Neural crest cell (in vitro differentiated cells): Measurements from ENCODE around the gene AZI2. TPM values are rescaled to one million over a fixed set of nuclear protein-coding genes. Genes with fewer than 3 reads are reported as not detected.

ENCODE experiments used
- DNase-seq: peaks from one replicate; pipeline ENCODE4 v3.0.0; 2021; ENCODE audit warnings: low read depth, mixed read lengths, low spot score
- H3K27ac Mint-ChIP-seq: one replicate; pipeline ENCODE4 v1.8.0; 2021; ENCODE audit warnings: mild to moderate bottlenecking, mixed read lengths; ENCODE audit not compliant: unreplicated experiment
- H3K27me3 Mint-ChIP-seq: 2 replicates; pipeline ENCODE4 v1.8.0; 2021; ENCODE audit warnings: low read depth, mild to moderate bottlenecking, mixed read lengths
- H3K36me3 Mint-ChIP-seq: 2 replicates; pipeline ENCODE4 v1.8.0; 2021; ENCODE audit warnings: low read depth, mild to moderate bottlenecking, mixed read lengths
- H3K4me1 Mint-ChIP-seq: 2 replicates; pipeline ENCODE4 v1.8.0; 2021; ENCODE audit warnings: mixed read lengths
- H3K4me3 Mint-ChIP-seq: one replicate; pipeline ENCODE4 v1.8.0; 2021; ENCODE audit warnings: mild to moderate bottlenecking, mixed read lengths
- H3K9me3 Mint-ChIP-seq: 2 replicates; pipeline ENCODE4 v1.8.0; 2021; ENCODE audit warnings: mixed read lengths
- total RNA-seq: library from RNA; stranded (reverse); gene quantifications from 2 replicates; pipeline ENCODE4 v1.2.1, GENCODE V29; 2021
- TF ChIP-seq, protein P1 (sequence below): fragments of 200-600 bp; sonication (generic); conservative IDR thresholded peaks from 2 replicates; pipeline ENCODE4 v1.5.0; 2021; ENCODE audit warnings: antibody characterized with exemption, mild to moderate bottlenecking

Gene AZI2
- total RNA-seq, 1 donor from 2014 or later = 61.0 TPM

DNA sequence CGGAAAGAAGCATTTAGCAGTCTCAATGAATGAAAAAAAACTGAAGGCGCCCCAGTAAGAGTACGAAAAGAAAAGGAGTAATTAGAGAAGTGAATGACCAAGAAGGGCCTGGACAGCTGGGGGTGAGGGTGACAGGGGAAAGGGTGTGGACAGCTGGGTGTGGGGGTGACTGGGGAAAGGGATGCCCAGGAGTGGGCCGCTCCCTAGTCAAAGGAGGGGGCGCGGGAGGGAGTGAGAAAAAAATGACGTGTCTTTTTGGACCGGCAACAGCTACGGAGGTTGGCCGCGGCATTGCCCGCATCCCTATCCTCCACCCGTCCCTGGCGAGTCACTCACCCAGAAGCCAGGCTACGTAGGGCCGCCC is 377 bp downstream of the AZI2 start:
- peaks cover 13% of the 10 kb centered on the region for H3K36me3 Mint-ChIP-seq
- H3K27ac Mint-ChIP-seq = peak overlapping the region; percentile 99
- peaks cover 2% of the 10 kb centered on the region for H3K9me3 Mint-ChIP-seq

GRCh38 chr3:28347374-28348264 is 1.0 kb downstream of the AZI2 start:
- peak overlapping the region; percentile 97 for H3K4me3 Mint-ChIP-seq
- TF ChIP-seq, protein P1, sequence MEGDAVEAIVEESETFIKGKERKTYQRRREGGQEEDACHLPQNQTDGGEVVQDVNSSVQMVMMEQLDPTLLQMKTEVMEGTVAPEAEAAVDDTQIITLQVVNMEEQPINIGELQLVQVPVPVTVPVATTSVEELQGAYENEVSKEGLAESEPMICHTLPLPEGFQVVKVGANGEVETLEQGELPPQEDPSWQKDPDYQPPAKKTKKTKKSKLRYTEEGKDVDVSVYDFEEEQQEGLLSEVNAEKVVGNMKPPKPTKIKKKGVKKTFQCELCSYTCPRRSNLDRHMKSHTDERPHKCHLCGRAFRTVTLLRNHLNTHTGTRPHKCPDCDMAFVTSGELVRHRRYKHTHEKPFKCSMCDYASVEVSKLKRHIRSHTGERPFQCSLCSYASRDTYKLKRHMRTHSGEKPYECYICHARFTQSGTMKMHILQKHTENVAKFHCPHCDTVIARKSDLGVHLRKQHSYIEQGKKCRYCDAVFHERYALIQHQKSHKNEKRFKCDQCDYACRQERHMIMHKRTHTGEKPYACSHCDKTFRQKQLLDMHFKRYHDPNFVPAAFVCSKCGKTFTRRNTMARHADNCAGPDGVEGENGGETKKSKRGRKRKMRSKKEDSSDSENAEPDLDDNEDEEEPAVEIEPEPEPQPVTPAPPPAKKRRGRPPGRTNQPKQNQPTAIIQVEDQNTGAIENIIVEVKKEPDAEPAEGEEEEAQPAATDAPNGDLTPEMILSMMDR = no peak
- no peaks in the 10 kb centered on the region for H3K27me3 Mint-ChIP-seq
- peaks cover 13% of the 10 kb centered on the region for H3K36me3 Mint-ChIP-seq
- peaks cover 47% of the 10 kb centered on the region for H3K4me1 Mint-ChIP-seq
- no peak for DNase-seq
- peak overlapping the region; percentile 99 for H3K27ac Mint-ChIP-seq
- peaks cover 2% of the 10 kb centered on the region for H3K9me3 Mint-ChIP-seq

More for the DNA sequence above, 377 bp downstream of the AZI2 start:
- Mint-ChIP-seq H3K27me3 (no peaks in the 10 kb centered on the region), H3K4me1 (peaks cover 47% of the 10 kb centered on the region), H3K4me3 (peak overlapping the region; percentile 97)
- DNase-seq = no peak
- TF ChIP-seq, protein P1 = no peak

GRCh38 chr3:28345690-28346089 is 2.9 kb downstream of the AZI2 start:
- H3K36me3 Mint-ChIP-seq = peaks cover 6% of the 10 kb centered on the region
- H3K4me1 Mint-ChIP-seq = peaks cover 47% of the 10 kb centered on the region
- H3K27me3 Mint-ChIP-seq = no peaks in the 10 kb centered on the region
- H3K4me3 Mint-ChIP-seq = peak overlapping the region; percentile 45
- no peak overlapping the region for H3K27ac Mint-ChIP-seq
- DNase-seq = no peak
- TF ChIP-seq, protein P1 = no peak
- no peaks in the 10 kb centered on the region for H3K9me3 Mint-ChIP-seq

DNA sequence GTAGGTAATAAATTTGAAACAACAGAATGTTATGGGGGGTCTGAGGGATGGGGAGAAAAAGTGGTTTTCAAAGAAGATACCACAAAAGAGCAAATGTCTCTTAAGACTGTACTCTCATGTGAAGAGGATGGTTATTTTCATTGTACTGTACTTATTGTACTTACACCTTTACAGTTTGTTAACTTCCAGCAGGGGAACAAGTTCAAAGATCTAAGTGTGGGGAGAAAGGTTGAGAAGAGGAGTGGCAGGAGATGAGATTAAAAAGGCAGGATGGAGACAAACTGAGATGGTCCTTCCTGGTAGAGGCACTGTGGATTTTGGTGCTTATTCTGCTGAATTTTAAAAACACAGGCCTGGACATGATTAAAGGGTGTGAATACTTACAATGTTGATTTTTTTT is 5.5 kb downstream of the AZI2 start:
- no peak overlapping the region for H3K4me3 Mint-ChIP-seq
- DNase-seq = no peak
- peaks cover 33% of the 10 kb centered on the region for H3K4me1 Mint-ChIP-seq
- TF ChIP-seq, protein P1 = no peak
- H3K27ac Mint-ChIP-seq = no peak overlapping the region
- H3K27me3 Mint-ChIP-seq = no peaks in the 10 kb centered on the region
- H3K36me3 Mint-ChIP-seq = no peaks in the 10 kb centered on the region
- H3K9me3 Mint-ChIP-seq = no peaks in the 10 kb centered on the region

DNA sequence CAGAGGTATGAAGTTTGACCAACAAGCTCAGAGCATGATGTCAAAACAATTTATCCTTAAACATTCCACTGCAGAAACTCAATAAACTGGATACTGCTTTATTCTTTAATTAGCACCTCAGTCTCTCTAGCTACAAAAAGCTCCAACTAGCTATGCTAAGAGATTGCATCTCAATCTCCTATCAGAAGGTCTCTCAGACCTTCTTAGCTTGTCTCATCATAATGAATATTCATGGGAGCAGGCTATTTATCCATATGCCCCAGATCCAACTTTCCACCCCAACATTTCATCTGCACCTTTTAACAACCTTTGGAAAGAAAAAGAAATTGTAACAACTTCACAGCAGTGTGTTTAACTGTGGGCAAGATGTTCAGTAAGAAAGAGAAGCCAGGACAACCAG is 11.4 kb downstream of the AZI2 start:
- Mint-ChIP-seq H3K27ac (no peak overlapping the region), H3K9me3 (no peaks in the 10 kb centered on the region), H3K36me3 (peaks cover 4% of the 10 kb centered on the region), H3K27me3 (no peaks in the 10 kb centered on the region), H3K4me1 (no peaks in the 10 kb centered on the region), H3K4me3 (no peak overlapping the region)
- TF ChIP-seq, protein P1 = no peak
- no peak for DNase-seq
